ENCODE measurements around the gene LILRA1. TPM values are rescaled to one million over a fixed set of nuclear protein-coding genes. Genes with fewer than 3 reads are reported as not detected.

The LILRA1 gene
- total and polyA plus RNA-seq, 9 of the 15 experiments (the other 6 are each of a cell fraction or from before 2014, with no cell fraction given): not detected

DNA sequence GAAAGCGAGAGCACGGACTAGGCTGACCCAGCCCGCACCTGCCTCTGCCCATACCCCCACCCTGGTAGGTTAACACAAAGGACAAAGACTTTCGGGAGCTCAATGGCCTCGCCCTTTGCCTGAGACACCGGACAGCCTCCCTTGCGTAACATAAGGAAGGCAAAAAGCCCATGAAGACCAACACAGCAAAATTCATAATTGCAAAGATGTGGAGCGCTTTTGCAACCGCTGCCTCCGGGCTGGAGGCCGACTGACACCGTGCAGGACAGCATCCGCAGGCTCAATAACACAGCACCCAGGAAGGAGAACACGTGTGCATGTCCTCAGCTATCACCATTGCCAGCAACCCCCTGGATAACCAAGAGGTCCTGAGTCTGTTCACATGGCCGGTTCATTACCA lies 15.4 kb downstream of the LILRA1 start:
- WGBS (ENCODE audit: insufficient coverage, low coverage, missing lambda C conversion rate): 2% methylated on average over 15 of the region's 15 CpGs
- Histone ChIP-seq H3K9me1 (ENCODE audit: control insufficient read depth, insufficient read depth, low read length) (no peaks in the 10 kb centered on the region), H4K20me1 (replicated peaks; ENCODE audit: control insufficient read depth, insufficient read depth, low read length) (no peaks in the 10 kb centered on the region; the same call in none of the 2 replicates), H2AFZ (ENCODE audit: low read depth, low read length) (no peak overlapping the region), H3K79me2 (ENCODE audit: control insufficient read depth, insufficient read depth, low read length) (no peaks in the 10 kb centered on the region), H3K27ac (ENCODE audit: extremely low read depth, low read depth, low read length) (no peak overlapping the region), H3K27me3 (ENCODE audit: control insufficient read depth in 2 of 2, insufficient read depth in 2 of 2, low read length in 2 of 2) (peaks cover 16 to 34% of the 10 kb centered on the region in 2 experiments; a peak in 4 of 5 replicates), H3K4me3 (no peak overlapping the region), H3K4me1 (replicated peaks in 1 of 2; ENCODE audit: control insufficient read depth in 2 of 2, insufficient read depth in 2 of 2, low read length in 2 of 2) (no peaks in the 10 kb centered on the region), H3K4me2 (ENCODE audit: insufficient read depth, low read length) (no peak overlapping the region), H3K9ac (ENCODE audit: insufficient read depth in 1 of 2, low read depth in 2 of 2, low read length in 2 of 2) (no peak overlapping the region), H3K36me3 (ENCODE audit: control insufficient read depth, insufficient read depth, low read length) (no peaks in the 10 kb centered on the region), H3K9me3 (replicated peaks; ENCODE audit: control insufficient read depth, insufficient read depth, low read depth, low read length) (no peaks in the 10 kb centered on the region)
- no peak for DNase-seq (ENCODE audit: extremely low read depth in 1 of 4, low spot score in 3 of 4)
- in situ Hi-C loops (cut with MboI): no loop called here
- TF ChIP-seq ZNF57 (CRISPR knock-in tag; IDR thresholded peaks at IDR 0.05) (no peak), ZNF639 (CRISPR knock-in tag; conservative IDR thresholded peaks at IDR 0.05 in 1 of 2, IDR thresholded peaks at IDR 0.05 in 1 of 2) (no peak), HES1 (IDR thresholded peaks at IDR 0.05; ENCODE audit: low read depth) (no peak), GATAD2B (IDR thresholded peaks at IDR 0.05; ENCODE audit: borderline replicate concordance) (no peak), PCBP2 (IDR thresholded peaks at IDR 0.05; ENCODE audit: low read depth, low read length, poor library complexity, severe bottlenecking) (no peak), TRIM25 (IDR thresholded peaks at IDR 0.05; ENCODE audit: borderline replicate concordance) (no peak)
- TF ChIP-seq, protein P1, sequence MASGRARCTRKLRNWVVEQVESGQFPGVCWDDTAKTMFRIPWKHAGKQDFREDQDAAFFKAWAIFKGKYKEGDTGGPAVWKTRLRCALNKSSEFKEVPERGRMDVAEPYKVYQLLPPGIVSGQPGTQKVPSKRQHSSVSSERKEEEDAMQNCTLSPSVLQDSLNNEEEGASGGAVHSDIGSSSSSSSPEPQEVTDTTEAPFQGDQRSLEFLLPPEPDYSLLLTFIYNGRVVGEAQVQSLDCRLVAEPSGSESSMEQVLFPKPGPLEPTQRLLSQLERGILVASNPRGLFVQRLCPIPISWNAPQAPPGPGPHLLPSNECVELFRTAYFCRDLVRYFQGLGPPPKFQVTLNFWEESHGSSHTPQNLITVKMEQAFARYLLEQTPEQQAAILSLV (tag; IDR thresholded peaks at IDR 0.05): no peak
- no TSS peak for BruUV-seq (replicated peaks)
- ChIA-PET POLR2A (no interaction called here), CTCF (ENCODE audit: low intra/inter-chr PET ratio) (no interaction called here)
- intact Hi-C loops (cut with micrococcal nuclease): no loop called here
- no peak for ATAC-seq
- no peak for FAIRE-seq

All from K562 (cell line).